Lower leg skin (tissue), 4 donors: ENCODE measurements around the gene ATP1B1. TPM values are rescaled to one million over a fixed set of nuclear protein-coding genes. Genes with fewer than 3 reads are reported as not detected.

Experiments used
- DNase-seq, 2 donors: peaks; one replicate each; pipeline ENCODE4 v3.0.0-alpha.2; 2019; ENCODE audit warnings: low spot score in 2 of 2
- H3K4me3 ChIP-seq: fragments of 200-600 bp; sonication (generic); 2 replicates; pipeline ENCODE4 v1.5.1; 2017; ENCODE audit warnings: mild to moderate bottlenecking, low read depth; ENCODE audit not compliant: poor library complexity, severe bottlenecking
- POLR2A ChIP-seq, 2 donors: fragments of 450-650 bp; IDR thresholded peaks; one replicate each; pipeline ENCODE4 v1.6.1; 2016 to 2017; ENCODE audit warnings: antibody characterized with exemption in 2 of 2, mild to moderate bottlenecking in 1 of 2, moderate library complexity in 1 of 2
- WGBS, 2 donors: methylation state at CpG; one replicate each; pipeline ENCODE4 v1.1.5; 2018; 5-methylcytosine and 5-hydroxymethylcytosine counted together
- intact Hi-C: fragments of 100-400 bp; cut with DNase I; formaldehyde crosslinking; loops from one replicate; pipeline ENCODE4 v1.15.0; 2023; ENCODE audit warnings: low total_unique reads
- total RNA-seq, 4 donors: library from RNA; depleted of rRNA; stranded (reverse); fragments of >200 nt; gene quantifications; one replicate each; pipeline ENCODE4 v1.1.0, GENCODE V29; 2016
- TF ChIP-seq, protein P1 (sequence below), 3 donors: fragments of 450-650 bp; IDR thresholded peaks; one replicate each; pipeline ENCODE4 v1.5.1; 2016; ENCODE audit warnings: antibody characterized with exemption in 3 of 3, mild to moderate bottlenecking in 3 of 3, moderate library complexity in 2 of 3

The ATP1B1 gene
- total RNA-seq, 4 donors from 2014 or later: 35.3 to 213 (median 122) TPM

DNA sequence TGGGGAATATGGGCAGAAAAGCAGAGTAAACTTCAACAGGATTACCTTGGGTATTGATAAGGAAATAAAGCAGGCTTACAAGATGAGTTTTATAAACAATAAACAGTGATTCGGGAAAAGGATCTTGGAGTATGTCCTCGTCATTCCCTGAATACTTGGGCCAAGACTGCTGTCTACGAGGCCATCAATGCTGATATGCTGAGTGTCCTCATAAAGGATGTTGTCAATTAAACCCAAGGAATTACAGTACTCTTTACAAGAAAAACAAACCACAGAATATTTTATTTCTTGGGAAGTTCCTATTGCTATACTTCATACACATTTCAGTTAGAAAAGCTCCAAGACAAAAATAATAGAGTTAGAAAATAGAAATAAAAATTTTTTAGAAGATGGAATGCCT is 34.9 kb downstream of the ATP1B1 start:
- DNase-seq: no peak
- WGBS, 2 donors: 76 to 90% methylated on average over 3 of the region's 3 CpGs
- intact Hi-C loops: no loop called here
- TF ChIP-seq POLR2A (IDR thresholded peaks at IDR 0.05): no peak
- no peak overlapping the region for H3K4me3 ChIP-seq

DNA sequence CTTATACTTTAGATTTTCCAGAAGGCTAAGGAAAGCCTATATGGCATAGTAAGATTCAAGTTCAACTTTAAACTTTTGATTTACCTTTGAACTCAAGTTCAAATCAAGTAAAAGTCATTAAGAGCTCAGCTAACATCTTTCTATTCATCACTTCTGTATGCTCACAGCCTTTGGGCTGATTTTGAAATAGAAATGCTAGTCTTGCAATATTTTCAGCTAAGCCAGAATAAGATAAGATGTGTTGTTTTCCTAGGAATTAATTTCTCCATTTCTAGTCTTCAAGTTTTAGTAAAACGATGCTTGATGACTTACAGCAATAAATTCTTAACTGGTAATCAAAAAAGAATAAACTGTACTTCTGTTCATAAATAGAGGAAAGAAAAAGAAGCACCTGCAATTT is 35.6 kb downstream of the ATP1B1 start:
- no peak for TF ChIP-seq POLR2A (IDR thresholded peaks at IDR 0.05)
- TF ChIP-seq, protein P1, sequence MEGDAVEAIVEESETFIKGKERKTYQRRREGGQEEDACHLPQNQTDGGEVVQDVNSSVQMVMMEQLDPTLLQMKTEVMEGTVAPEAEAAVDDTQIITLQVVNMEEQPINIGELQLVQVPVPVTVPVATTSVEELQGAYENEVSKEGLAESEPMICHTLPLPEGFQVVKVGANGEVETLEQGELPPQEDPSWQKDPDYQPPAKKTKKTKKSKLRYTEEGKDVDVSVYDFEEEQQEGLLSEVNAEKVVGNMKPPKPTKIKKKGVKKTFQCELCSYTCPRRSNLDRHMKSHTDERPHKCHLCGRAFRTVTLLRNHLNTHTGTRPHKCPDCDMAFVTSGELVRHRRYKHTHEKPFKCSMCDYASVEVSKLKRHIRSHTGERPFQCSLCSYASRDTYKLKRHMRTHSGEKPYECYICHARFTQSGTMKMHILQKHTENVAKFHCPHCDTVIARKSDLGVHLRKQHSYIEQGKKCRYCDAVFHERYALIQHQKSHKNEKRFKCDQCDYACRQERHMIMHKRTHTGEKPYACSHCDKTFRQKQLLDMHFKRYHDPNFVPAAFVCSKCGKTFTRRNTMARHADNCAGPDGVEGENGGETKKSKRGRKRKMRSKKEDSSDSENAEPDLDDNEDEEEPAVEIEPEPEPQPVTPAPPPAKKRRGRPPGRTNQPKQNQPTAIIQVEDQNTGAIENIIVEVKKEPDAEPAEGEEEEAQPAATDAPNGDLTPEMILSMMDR (IDR thresholded peaks at IDR 0.05): no peak
- no peak overlapping the region for H3K4me3 ChIP-seq
- WGBS, 2 donors: 86 to 88% methylated on average over 1 of the region's 1 CpG
- DNase-seq: no peak
- intact Hi-C loops: no loop called here

DNA sequence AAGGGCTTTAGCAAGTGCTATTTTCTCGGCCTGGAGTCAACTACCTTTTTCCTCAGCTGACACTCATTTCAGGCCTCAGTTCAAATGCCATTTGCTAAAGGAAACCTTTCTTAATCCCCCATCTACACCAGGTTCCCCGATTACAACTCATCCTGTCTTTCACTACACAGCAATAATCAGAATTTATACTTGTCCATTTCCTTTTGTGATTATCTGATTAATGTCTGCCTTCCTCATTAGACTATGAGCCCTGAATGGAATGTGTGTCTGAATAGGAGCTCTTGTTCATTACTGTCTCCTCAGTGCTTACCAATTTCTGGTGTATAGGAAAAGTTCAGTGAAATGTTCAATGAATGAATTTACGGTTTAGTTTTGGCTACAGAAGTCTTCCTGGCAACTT is 36.9 kb downstream of the ATP1B1 start:
- WGBS, 2 donors: 83 to 89% methylated on average over 3 of the region's 3 CpGs
- no peak for DNase-seq
- no peak overlapping the region for H3K4me3 ChIP-seq
- TF ChIP-seq POLR2A (IDR thresholded peaks at IDR 0.05): no peak
- TF ChIP-seq, protein P1 (IDR thresholded peaks at IDR 0.05): no peak
- intact Hi-C loops: no loop called here

DNA sequence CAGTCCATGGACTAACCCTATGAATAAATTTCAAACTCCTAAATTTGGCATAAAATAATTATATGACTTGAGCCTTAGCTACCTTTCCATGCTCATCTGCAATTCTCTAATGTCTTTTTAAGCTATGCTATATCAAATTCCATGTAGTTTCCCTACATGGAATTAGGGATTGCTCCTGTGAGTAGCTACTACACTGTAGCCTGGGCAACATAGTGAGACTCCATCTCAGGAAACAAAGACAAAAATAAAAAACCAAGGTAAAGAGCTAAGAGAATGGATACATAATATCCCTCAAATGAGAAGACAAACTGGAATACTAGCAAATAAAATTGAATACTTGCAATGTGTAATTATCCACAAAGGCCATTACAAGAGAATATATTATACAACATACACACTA is 37.5 kb downstream of the ATP1B1 start:
- no peak for TF ChIP-seq POLR2A (IDR thresholded peaks at IDR 0.05)
- TF ChIP-seq, protein P1 (IDR thresholded peaks at IDR 0.05): no peak
- intact Hi-C loops: no loop called here
- H3K4me3 ChIP-seq: no peak overlapping the region
- DNase-seq: no peak

DNA sequence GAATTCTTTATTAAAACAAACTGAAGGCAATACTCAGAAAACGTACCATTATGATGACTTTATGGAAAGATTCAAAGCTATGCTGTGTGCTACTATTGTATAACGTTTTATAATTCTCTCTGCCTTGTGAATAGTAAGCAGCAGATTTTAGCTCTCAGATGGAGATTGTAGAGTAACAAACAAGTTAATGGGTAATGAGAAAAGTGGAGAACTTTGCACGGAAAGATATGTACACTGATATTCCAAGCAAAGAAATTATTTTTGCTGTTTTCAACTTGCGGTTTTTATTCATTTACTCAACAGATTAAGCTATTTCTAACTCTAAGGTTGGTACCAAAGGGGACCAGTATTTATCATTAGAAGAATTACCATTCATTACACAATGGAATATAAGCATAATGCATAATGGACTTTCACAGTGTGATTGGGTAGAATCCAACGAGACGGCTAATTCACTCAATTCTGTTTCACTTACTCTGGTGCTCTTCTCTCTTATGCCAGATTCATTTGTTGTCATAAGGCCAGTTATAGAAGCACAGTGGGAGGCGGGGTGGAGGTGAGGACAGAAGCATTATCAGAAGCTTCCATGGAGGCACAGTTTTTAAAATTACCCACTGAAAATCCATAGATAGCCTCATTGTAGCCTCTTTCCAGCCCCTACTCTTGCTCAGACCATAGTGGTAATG is 38.6 kb downstream of the ATP1B1 start:
- H3K4me3 ChIP-seq: no peak overlapping the region
- intact Hi-C loops: no loop called here
- no peak for DNase-seq
- TF ChIP-seq POLR2A (IDR thresholded peaks at IDR 0.05): no peak
- TF ChIP-seq, protein P1 (IDR thresholded peaks at IDR 0.05): no peak
- WGBS, 2 donors: 89 to 90% methylated on average over 7 of the region's 7 CpGs

DNA sequence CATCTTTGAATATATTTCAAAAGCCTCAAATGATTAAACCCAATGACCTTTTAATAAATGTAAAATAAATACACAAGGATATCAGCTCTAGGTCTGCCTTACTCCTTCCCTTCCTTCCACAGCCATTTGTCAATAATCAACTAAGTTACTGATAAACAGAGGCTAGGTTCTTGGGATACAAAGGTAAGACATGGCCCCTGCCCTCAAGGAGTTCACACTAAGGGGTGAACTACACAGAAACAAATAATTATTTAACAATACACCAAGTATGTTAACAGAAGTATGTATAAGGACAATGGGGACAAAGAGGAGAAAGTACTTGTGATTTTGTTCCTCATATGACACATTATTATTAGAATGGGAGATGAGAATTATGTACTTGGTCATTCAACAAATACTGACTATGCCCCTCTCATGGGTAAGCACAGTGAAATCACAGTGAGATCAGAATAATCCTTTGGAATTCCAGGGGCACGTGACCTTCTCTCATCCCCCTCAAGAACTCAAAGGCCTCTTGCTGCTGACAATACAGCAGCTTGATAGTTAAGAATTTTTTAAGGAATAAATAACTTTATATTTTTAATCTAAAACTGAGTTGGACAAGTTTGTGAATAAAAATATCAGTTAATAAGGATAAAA is 40.2 kb downstream of the ATP1B1 start:
- intact Hi-C loops: no loop called here
- no peak for TF ChIP-seq POLR2A (IDR thresholded peaks at IDR 0.05)
- TF ChIP-seq, protein P1 (IDR thresholded peaks at IDR 0.05): no peak
- no peak for DNase-seq
- H3K4me3 ChIP-seq: no peak overlapping the region
- WGBS, 2 donors: 85 to 93% methylated on average over 1 of the region's 1 CpG
